ENCODE measurements around the gene PMIS2. TPM values are rescaled to one million over a fixed set of nuclear protein-coding genes. Genes with fewer than 3 reads are reported as not detected.

PMIS2 gene
- total RNA-seq, 2 donors from 2014 or later = not detected

DNA sequence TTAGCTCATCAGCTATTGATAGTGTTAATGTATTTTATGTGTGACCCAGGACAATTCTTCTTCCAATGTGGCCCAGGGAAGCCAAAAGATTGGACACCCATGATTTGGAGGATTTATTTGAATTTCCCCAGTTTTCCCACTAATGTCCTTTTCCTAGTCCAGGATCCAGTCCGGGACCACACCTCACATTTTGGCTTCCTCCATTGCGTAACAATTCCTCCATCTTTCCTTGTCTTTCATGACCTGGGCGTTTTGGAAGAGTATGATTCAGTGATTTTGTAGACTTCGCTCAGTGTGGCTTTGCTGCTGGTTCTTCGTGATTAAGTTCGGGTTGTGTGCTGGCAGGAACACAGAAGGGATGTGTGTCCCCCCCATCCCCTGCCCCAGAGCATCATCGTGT lies 19.2 kb upstream of the PMIS2 start:
- no peak for DNase-seq (ENCODE audit: low spot score)
- Histone ChIP-seq H3K36me3 (no peaks in the 10 kb centered on the region), H3K4me3 (no peak overlapping the region)

GRCh38 chr19:35569281-35569781 lies 16.6 kb upstream of the PMIS2 start:
- Histone ChIP-seq H3K9me3 (no peaks in the 10 kb centered on the region), H3K4me1 (replicated peaks) (no peaks in the 10 kb centered on the region), H3K27ac (no peak overlapping the region), H3K4me3 (no peak overlapping the region), H3K27me3 (replicated peaks; ENCODE audit: insufficient read depth) (no peaks in the 10 kb centered on the region), H3K36me3 (no peaks in the 10 kb centered on the region)
- intact Hi-C loops (cut with DNase I) = no loop called here
- no peak for DNase-seq (ENCODE audit: low spot score)
- TF ChIP-seq, protein P1, sequence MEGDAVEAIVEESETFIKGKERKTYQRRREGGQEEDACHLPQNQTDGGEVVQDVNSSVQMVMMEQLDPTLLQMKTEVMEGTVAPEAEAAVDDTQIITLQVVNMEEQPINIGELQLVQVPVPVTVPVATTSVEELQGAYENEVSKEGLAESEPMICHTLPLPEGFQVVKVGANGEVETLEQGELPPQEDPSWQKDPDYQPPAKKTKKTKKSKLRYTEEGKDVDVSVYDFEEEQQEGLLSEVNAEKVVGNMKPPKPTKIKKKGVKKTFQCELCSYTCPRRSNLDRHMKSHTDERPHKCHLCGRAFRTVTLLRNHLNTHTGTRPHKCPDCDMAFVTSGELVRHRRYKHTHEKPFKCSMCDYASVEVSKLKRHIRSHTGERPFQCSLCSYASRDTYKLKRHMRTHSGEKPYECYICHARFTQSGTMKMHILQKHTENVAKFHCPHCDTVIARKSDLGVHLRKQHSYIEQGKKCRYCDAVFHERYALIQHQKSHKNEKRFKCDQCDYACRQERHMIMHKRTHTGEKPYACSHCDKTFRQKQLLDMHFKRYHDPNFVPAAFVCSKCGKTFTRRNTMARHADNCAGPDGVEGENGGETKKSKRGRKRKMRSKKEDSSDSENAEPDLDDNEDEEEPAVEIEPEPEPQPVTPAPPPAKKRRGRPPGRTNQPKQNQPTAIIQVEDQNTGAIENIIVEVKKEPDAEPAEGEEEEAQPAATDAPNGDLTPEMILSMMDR (IDR thresholded peaks at IDR 0.05) = no peak
- TF ChIP-seq POLR2A (IDR thresholded peaks at IDR 0.05) (no peak), POLR2AphosphoS5 (IDR thresholded peaks at IDR 0.05) (no peak)
- 63% methylated on average over 5 of the region's 5 CpGs for WGBS

More for the DNA sequence above, 19.2 kb upstream of the PMIS2 start:
- H3K27ac ChIP-seq = no peak overlapping the region
- 85% methylated on average over 7 of the region's 7 CpGs for WGBS
- TF ChIP-seq, protein P1 (IDR thresholded peaks at IDR 0.05) = no peak
- TF ChIP-seq POLR2AphosphoS5 (IDR thresholded peaks at IDR 0.05) (no peak), POLR2A (IDR thresholded peaks at IDR 0.05) (no peak)
- H3K27me3 ChIP-seq (replicated peaks; ENCODE audit: insufficient read depth) = peaks cover 4% of the 10 kb centered on the region
- H3K4me1 ChIP-seq (replicated peaks) = no peaks in the 10 kb centered on the region
- intact Hi-C loops (cut with DNase I) = no loop called here
- no peaks in the 10 kb centered on the region for H3K9me3 ChIP-seq

- Histone ChIP-seq H3K4me1 (replicated peaks) (no peaks in the 10 kb centered on the region), H3K4me3 (no peak overlapping the region), H3K27me3 (replicated peaks; ENCODE audit: insufficient read depth) (no peaks in the 10 kb centered on the region), H3K36me3 (no peaks in the 10 kb centered on the region), H3K27ac (no peak overlapping the region), H3K9me3 (no peaks in the 10 kb centered on the region)
- DNase-seq (ENCODE audit: low spot score) = no peak
- intact Hi-C loops (cut with DNase I) = no loop called here
- WGBS = 92% methylated on average over 1 of the region's 1 CpG
- TF ChIP-seq POLR2AphosphoS5 (IDR thresholded peaks at IDR 0.05) (no peak), POLR2A (IDR thresholded peaks at IDR 0.05) (no peak)
- TF ChIP-seq, protein P1 (IDR thresholded peaks at IDR 0.05) = no peak
Measured at GRCh38 chr19:35571406-35571965, 14.5 kb upstream of the PMIS2 start.

- H3K36me3 ChIP-seq = no peaks in the 10 kb centered on the region
- TF ChIP-seq POLR2AphosphoS5 (IDR thresholded peaks at IDR 0.05) (no peak), POLR2A (IDR thresholded peaks at IDR 0.05) (no peak)
- TF ChIP-seq, protein P1 (IDR thresholded peaks at IDR 0.05) = no peak
- H3K4me3 ChIP-seq = no peak overlapping the region
- intact Hi-C loops (cut with DNase I) = no loop called here
- H3K9me3 ChIP-seq = no peaks in the 10 kb centered on the region
- no peaks in the 10 kb centered on the region for H3K4me1 ChIP-seq (replicated peaks)
- WGBS = 27% methylated on average over 1 of the region's 1 CpG
- H3K27ac ChIP-seq = no peak overlapping the region
- no peaks in the 10 kb centered on the region for H3K27me3 ChIP-seq (replicated peaks; ENCODE audit: insufficient read depth)
- DNase-seq (ENCODE audit: low spot score) = no peak
Measured at GRCh38 chr19:35577918-35578317, 8.1 kb upstream of the PMIS2 start.

GRCh38 chr19:35578707-35579106 lies 7.3 kb upstream of the PMIS2 start:
- WGBS = 67% methylated on average over 7 of the region's 7 CpGs
- H3K4me3 ChIP-seq = no peak overlapping the region
- H3K9me3 ChIP-seq = no peaks in the 10 kb centered on the region
- intact Hi-C loops (cut with DNase I) = no loop called here
- no peak for DNase-seq (ENCODE audit: low spot score)
- no peaks in the 10 kb centered on the region for H3K4me1 ChIP-seq (replicated peaks)
- H3K36me3 ChIP-seq = no peaks in the 10 kb centered on the region
- H3K27me3 ChIP-seq (replicated peaks; ENCODE audit: insufficient read depth) = no peaks in the 10 kb centered on the region
- TF ChIP-seq, protein P1 (IDR thresholded peaks at IDR 0.05) = no peak
- TF ChIP-seq POLR2A (IDR thresholded peaks at IDR 0.05) (no peak), POLR2AphosphoS5 (IDR thresholded peaks at IDR 0.05) (no peak)
- H3K27ac ChIP-seq = no peak overlapping the region

All from prostate gland (tissue), 2 donors.